ENCODE data around the gene PYGM. TPM values are rescaled to one million over a fixed set of nuclear protein-coding genes. Genes with fewer than 3 reads are reported as not detected.
A peak's percentile ranks its signal among the peaks of the same experiment; 100 is the strongest.

PYGM gene
- total RNA-seq, 1 experiment from 2014 or later: 1.4 TPM

GRCh38 chr11:64714666-64715065 is 45.1 kb downstream of the PYGM start:
- no peaks in the 10 kb centered on the region for H3K4me1 ChIP-seq
- peak overlapping the region; percentile 58 for H3K4me3 Mint-ChIP-seq (ENCODE audit: unreplicated experiment)
- no TSS peak for BruUV-seq (replicated peaks)
- no peaks in the 10 kb centered on the region for H3K36me3 ChIP-seq (ENCODE audit: control insufficient read depth, insufficient read depth, low read length)
- H3K9me3 Mint-ChIP-seq (ENCODE audit: unreplicated experiment): no peaks in the 10 kb centered on the region
- no peak overlapping the region for H3K27ac Mint-ChIP-seq (ENCODE audit: unreplicated experiment)
- CTCF ChIA-PET: no interaction called here
- DNase-seq: no peak
- intact Hi-C loops (cut with micrococcal nuclease; ENCODE audit: unreplicated experiment): no loop called here
- H3K27me3 Mint-ChIP-seq (ENCODE audit: insufficient read depth, unreplicated experiment): peaks cover 21% of the 10 kb centered on the region
- H3K4me1 Mint-ChIP-seq (ENCODE audit: low read depth, unreplicated experiment): no peaks in the 10 kb centered on the region
- no peak for TF ChIP-seq CTCF (IDR thresholded peaks at IDR 0.05; ENCODE audit: insufficient read depth in 1 of 2, low read depth in 1 of 2, low read length in 1 of 2, severe bottlenecking in 1 of 2, unreplicated experiment in 1 of 2)
- peaks cover 9% of the 10 kb centered on the region for H3K27me3 ChIP-seq (replicated peaks; ENCODE audit: control insufficient read depth, insufficient read depth, low read length)
- no peaks in the 10 kb centered on the region for H3K9me3 ChIP-seq
- H3K36me3 Mint-ChIP-seq (ENCODE audit: insufficient read depth, unreplicated experiment): no peaks in the 10 kb centered on the region
- no peak overlapping the region for H3K4me3 ChIP-seq (ENCODE audit: low read depth, low read length)
- POLR2A ChIA-PET: interaction anchor here (0.5 kb wide), 1 partner anchor 547 kb away, joined by 3 read pairs; the partner anchor contains the start of gene POLA2

- peaks cover 9% of the 10 kb centered on the region for H3K27me3 ChIP-seq (replicated peaks; ENCODE audit: control insufficient read depth, insufficient read depth, low read length)
- BruUV-seq (replicated peaks): no TSS peak
- intact Hi-C loops (cut with micrococcal nuclease; ENCODE audit: unreplicated experiment): no loop called here
- ChIA-PET POLR2A (no interaction called here), CTCF (interaction anchor here (0.9 to 1.1 kb wide), 2 partner anchors 9 kb away, joined by 3 to 4 read pairs; partner anchors contain the start of gene NRXN2)
- no peak overlapping the region for H3K27ac Mint-ChIP-seq (ENCODE audit: unreplicated experiment)
- peak overlapping the region; percentile 28 for H3K4me3 ChIP-seq (ENCODE audit: low read depth, low read length)
- peaks cover 23% of the 10 kb centered on the region for H3K27me3 Mint-ChIP-seq (ENCODE audit: insufficient read depth, unreplicated experiment)
- H3K4me1 Mint-ChIP-seq (ENCODE audit: low read depth, unreplicated experiment): no peaks in the 10 kb centered on the region
- H3K36me3 Mint-ChIP-seq (ENCODE audit: insufficient read depth, unreplicated experiment): no peaks in the 10 kb centered on the region
- no peaks in the 10 kb centered on the region for H3K4me1 ChIP-seq
- H3K4me3 Mint-ChIP-seq (ENCODE audit: unreplicated experiment): peak overlapping the region; percentile 58
- H3K9me3 ChIP-seq: no peaks in the 10 kb centered on the region
- H3K36me3 ChIP-seq (ENCODE audit: control insufficient read depth, insufficient read depth, low read length): no peaks in the 10 kb centered on the region
- DNase-seq: peak in 1 of 2 experiments; percentile 33
- no peaks in the 10 kb centered on the region for H3K9me3 Mint-ChIP-seq (ENCODE audit: unreplicated experiment)
- TF ChIP-seq CTCF (IDR thresholded peaks at IDR 0.05; ENCODE audit: insufficient read depth in 1 of 2, low read depth in 1 of 2, low read length in 1 of 2, severe bottlenecking in 1 of 2, unreplicated experiment in 1 of 2): no peak
Observed at GRCh38 chr11:64713781-64714363, 45.9 kb downstream of the PYGM start.

GRCh38 chr11:64713016-64713707 is 46.6 kb downstream of the PYGM start:
- H3K9me3 ChIP-seq: no peaks in the 10 kb centered on the region
- no peak overlapping the region for H3K4me3 Mint-ChIP-seq (ENCODE audit: unreplicated experiment)
- BruUV-seq (replicated peaks): no TSS peak
- H3K27me3 ChIP-seq (replicated peaks; ENCODE audit: control insufficient read depth, insufficient read depth, low read length): peaks cover 9% of the 10 kb centered on the region
- no peak overlapping the region for H3K27ac Mint-ChIP-seq (ENCODE audit: unreplicated experiment)
- H3K27me3 Mint-ChIP-seq (ENCODE audit: insufficient read depth, unreplicated experiment): peaks cover 20% of the 10 kb centered on the region
- H3K4me1 ChIP-seq: no peaks in the 10 kb centered on the region
- no peak for TF ChIP-seq CTCF (IDR thresholded peaks at IDR 0.05; ENCODE audit: insufficient read depth in 1 of 2, low read depth in 1 of 2, low read length in 1 of 2, severe bottlenecking in 1 of 2, unreplicated experiment in 1 of 2)
- H3K4me3 ChIP-seq (ENCODE audit: low read depth, low read length): peak overlapping the region; percentile 28
- no peaks in the 10 kb centered on the region for H3K9me3 Mint-ChIP-seq (ENCODE audit: unreplicated experiment)
- POLR2A ChIA-PET: interaction anchor here (0.7 kb wide), 1 partner anchor 65 kb away, joined by 3 read pairs; the partner anchor contains the start of gene SF1
- intact Hi-C loops (cut with micrococcal nuclease; ENCODE audit: unreplicated experiment): no loop called here
- peak; percentile 59 to 79 for DNase-seq
- CTCF ChIA-PET: interaction anchor here (0.7 to 1.1 kb wide), 3 partner anchors 8 to 24 kb away, joined by 3 to 4 read pairs (median 3); partner anchors contain the start of gene NRXN2
- H3K36me3 Mint-ChIP-seq (ENCODE audit: insufficient read depth, unreplicated experiment): no peaks in the 10 kb centered on the region
- H3K4me1 Mint-ChIP-seq (ENCODE audit: low read depth, unreplicated experiment): no peaks in the 10 kb centered on the region
- H3K36me3 ChIP-seq (ENCODE audit: control insufficient read depth, insufficient read depth, low read length): no peaks in the 10 kb centered on the region

Data from Caco-2 (cell line).